Activated CD8-positive, alpha-beta T cell treated with anti-CD3 and anti-CD28 coated beads, Interleukin-2, amount 10 ng/mL, durations not matched to agents 7 days and 5 days (primary cell): ENCODE data around the gene OR52W1. TPM values are rescaled to one million over a fixed set of nuclear protein-coding genes. Genes with fewer than 3 reads are reported as not detected.

ENCODE experiments used
- ATAC-seq: fragments of 150-1000 bp; cut with Tn5 transposase; one replicate; pipeline ENCODE4 v1.10.0; 2021; ENCODE audit warnings: moderate library complexity
- CTCF ChIA-PET: fragments of 350-600 bp; sonication (Branson Sonifier 250); formaldehyde crosslinking; loops from one replicate; lab custom pipeline; 2021; ENCODE audit warnings: antibody characterized with exemption; lab: Charles Lee
- POLR2A ChIA-PET: fragments of 350-600 bp; sonication (Branson Sonifier 250); formaldehyde crosslinking; loops from one replicate; lab custom pipeline; 2021; ENCODE audit warnings: antibody characterized with exemption; lab: Charles Lee
- DNase-seq: peaks from one replicate; pipeline ENCODE4 v3.0.0-alpha.2; 2020
- H3K27ac Mint-ChIP-seq: one replicate; pipeline ENCODE4 v1.8.0; 2021; ENCODE audit warnings: mild to moderate bottlenecking, mixed read lengths
- H3K27me3 Mint-ChIP-seq: one replicate; pipeline ENCODE4 v1.8.0; 2021; ENCODE audit warnings: low read depth, mixed read lengths
- H3K36me3 Mint-ChIP-seq: one replicate; pipeline ENCODE4 v1.8.0; 2021; ENCODE audit warnings: low read depth, mixed read lengths
- H3K4me1 Mint-ChIP-seq: one replicate; pipeline ENCODE4 v1.8.0; 2021; ENCODE audit warnings: low read depth, mixed read lengths
- H3K4me3 Mint-ChIP-seq: one replicate; pipeline ENCODE4 v1.8.0; 2021; ENCODE audit warnings: mild to moderate bottlenecking, mixed read lengths
- H3K9me3 Mint-ChIP-seq: one replicate; pipeline ENCODE4 v1.8.0; 2022; ENCODE audit warnings: mixed read lengths; ENCODE audit not compliant: insufficient read depth
- total RNA-seq, 2 experiments: library from RNA; stranded (reverse); gene quantifications; one replicate each; pipeline ENCODE4 v1.2.3, GENCODE V29; 2021

OR52W1 gene, protein sequence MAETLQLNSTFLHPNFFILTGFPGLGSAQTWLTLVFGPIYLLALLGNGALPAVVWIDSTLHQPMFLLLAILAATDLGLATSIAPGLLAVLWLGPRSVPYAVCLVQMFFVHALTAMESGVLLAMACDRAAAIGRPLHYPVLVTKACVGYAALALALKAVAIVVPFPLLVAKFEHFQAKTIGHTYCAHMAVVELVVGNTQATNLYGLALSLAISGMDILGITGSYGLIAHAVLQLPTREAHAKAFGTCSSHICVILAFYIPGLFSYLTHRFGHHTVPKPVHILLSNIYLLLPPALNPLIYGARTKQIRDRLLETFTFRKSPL
- not detected for total RNA-seq

DNA sequence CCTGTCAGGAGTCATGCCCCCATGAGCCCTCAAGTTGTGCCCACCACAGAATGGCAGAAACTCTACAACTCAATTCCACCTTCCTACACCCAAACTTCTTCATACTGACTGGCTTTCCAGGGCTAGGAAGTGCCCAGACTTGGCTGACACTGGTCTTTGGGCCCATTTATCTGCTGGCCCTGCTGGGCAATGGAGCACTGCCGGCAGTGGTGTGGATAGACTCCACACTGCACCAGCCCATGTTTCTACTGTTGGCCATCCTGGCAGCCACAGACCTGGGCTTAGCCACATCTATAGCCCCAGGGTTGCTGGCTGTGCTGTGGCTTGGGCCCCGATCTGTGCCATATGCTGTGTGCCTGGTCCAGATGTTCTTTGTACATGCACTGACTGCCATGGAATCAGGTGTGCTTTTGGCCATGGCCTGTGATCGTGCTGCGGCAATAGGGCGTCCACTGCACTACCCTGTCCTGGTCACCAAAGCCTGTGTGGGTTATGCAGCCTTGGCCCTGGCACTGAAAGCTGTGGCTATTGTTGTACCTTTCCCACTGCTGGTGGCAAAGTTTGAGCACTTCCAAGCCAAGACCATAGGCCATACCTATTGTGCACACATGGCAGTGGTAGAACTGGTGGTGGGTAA is at the start of gene OR52W1:
TSS of gene OR52W1 (plus strand) at position 51 of the 637 bp plus-strand sequence. CDS start at position 51, 0 bp downstream.
- peaks cover 55% of the 10 kb centered on the region for H3K4me1 Mint-ChIP-seq
- CTCF ChIA-PET, result no interaction called here
- peaks cover 13% of the 10 kb centered on the region for H3K36me3 Mint-ChIP-seq
- no peak within 1 kb of the TSS for H3K4me3 Mint-ChIP-seq
- POLR2A ChIA-PET, result no interaction called here
- H3K27ac Mint-ChIP-seq, result no peak within 1 kb of the TSS
- DNase-seq (no peak), ATAC-seq (no peak)
- no peaks in the 10 kb centered on the region for H3K27me3 Mint-ChIP-seq
- H3K9me3 Mint-ChIP-seq, result no peaks in the 10 kb centered on the region

DNA sequence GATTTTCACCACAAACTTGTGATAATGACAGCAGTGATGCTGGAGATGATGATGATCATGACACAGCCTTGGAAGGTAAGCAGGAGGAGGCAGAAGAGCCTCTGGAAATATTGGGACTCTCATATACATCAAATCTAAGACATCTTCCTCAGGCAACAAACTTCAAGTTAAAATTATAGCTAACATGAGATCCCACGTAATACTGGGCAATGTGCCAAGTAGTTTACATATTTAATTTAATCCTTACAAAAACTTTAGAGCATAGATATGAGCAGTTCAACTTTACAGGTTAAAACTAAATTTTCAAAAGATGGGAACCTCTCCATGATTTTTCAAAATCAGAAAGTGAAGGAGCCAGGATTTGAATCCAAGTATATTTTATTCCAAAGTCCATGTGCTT is 47.9 kb upstream of the OR52W1 start:
- no peaks in the 10 kb centered on the region for H3K36me3 Mint-ChIP-seq
- H3K27me3 Mint-ChIP-seq, result peaks cover 2% of the 10 kb centered on the region
- ChIA-PET POLR2A (no interaction called here), CTCF (no interaction called here)
- H3K27ac Mint-ChIP-seq, result no peak overlapping the region
- DNase-seq (no peak), ATAC-seq (no peak)
- no peak overlapping the region for H3K4me3 Mint-ChIP-seq
- H3K4me1 Mint-ChIP-seq, result no peaks in the 10 kb centered on the region
- H3K9me3 Mint-ChIP-seq, result no peaks in the 10 kb centered on the region

DNA sequence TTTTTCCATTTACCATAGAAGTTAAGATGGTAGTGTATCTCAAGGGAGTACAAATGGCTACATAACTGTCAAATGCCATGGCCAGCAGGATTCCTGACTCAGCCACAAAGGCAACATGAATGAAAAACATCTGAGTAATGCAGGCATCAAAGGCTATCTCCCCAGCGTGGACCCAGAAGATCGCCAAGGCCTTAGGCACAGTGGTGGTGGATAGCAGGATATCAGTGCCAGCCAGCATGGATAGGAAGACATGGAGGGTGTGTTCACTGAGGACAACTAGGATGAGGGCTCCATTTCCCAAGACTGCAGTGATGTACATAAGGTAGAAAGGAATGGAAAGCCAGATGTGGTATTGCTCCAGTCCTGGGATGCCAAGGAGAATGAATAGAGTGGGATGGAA is 46.9 kb upstream of the OR52W1 start:
- DNase-seq (no peak), ATAC-seq (no peak)
- no peak overlapping the region for H3K4me3 Mint-ChIP-seq
- no peaks in the 10 kb centered on the region for H3K9me3 Mint-ChIP-seq
- H3K36me3 Mint-ChIP-seq, result no peaks in the 10 kb centered on the region
- POLR2A ChIA-PET, result no interaction called here
- no peaks in the 10 kb centered on the region for H3K4me1 Mint-ChIP-seq
- peaks cover 2% of the 10 kb centered on the region for H3K27me3 Mint-ChIP-seq
- CTCF ChIA-PET, result no interaction called here
- no peak overlapping the region for H3K27ac Mint-ChIP-seq

DNA sequence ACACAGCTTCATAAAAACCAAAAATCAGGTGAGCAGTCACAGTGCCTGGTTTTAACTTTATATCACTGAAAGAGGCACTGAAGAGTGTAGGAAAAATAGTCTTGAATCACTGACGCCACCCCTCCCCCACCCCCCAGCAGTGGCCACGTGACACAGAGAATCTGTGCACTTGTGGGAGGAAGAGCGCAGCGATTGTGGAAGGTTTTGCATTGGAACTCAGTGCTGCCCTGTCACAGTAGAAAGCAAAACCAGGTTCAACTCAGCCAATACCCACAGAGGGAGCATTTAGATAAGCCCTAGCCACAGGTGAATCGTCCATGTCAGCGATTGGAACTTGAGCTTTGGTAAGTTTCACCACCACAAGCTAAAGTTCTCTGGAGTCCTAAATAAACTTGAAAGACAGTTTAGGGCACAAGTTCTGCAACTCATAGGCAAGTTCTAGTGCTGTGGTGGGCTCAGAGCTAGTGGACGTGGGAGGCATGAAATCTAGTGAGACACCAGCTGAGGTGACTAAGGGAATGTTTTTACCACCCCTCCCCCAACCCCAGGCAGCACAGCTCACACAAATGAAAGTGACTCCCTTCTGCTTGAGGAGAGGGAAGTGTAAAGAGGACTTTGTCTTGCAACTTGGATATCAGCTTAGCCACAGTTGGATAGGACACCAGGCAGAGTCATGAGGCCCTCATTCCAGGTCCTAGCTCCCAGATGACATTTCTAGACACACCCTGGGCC is 42.2 kb upstream of the OR52W1 start:
- no peaks in the 10 kb centered on the region for H3K9me3 Mint-ChIP-seq
- no peak for DNase-seq
- no peaks in the 10 kb centered on the region for H3K36me3 Mint-ChIP-seq
- no peak for ATAC-seq
- peaks cover 4% of the 10 kb centered on the region for H3K27me3 Mint-ChIP-seq
- no peaks in the 10 kb centered on the region for H3K4me1 Mint-ChIP-seq
- H3K27ac Mint-ChIP-seq, result no peak overlapping the region
- H3K4me3 Mint-ChIP-seq, result no peak overlapping the region
- ChIA-PET POLR2A (no interaction called here), CTCF (interaction anchor here (1.3 kb wide), 1 partner anchor 15 kb away, joined by 3 read pairs; no protein-coding TSS in a partner anchor)

DNA sequence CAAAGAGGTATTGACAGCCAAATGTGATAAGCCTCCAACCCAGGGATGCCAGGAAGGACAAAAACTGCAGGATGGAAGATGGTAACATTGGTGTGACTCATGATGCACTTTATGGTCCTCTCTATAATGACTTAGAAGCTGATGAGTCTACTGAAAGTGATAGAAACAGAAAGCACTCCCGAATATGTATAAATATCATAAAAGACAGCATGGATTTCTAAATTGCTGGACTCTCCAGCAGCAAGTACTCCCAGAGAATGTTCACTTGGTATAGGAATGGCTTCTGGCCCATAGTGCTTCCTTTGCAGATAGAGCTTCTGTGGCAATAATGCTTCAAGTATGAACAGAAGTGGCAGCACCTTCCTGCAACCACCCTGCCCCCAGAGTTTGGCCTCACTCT is 28.8 kb upstream of the OR52W1 start, which contains the start of gene OR52B2:
TSS of gene OR52B2 (minus strand) at position 101 of the 400 bp plus-strand sequence. CDS start at position 101, 0 bp downstream.
- Mint-ChIP-seq H3K4me1 (no peaks in the 10 kb centered on the region), H3K9me3 (no peaks in the 10 kb centered on the region), H3K27ac (no peak within 1 kb of the TSS), H3K27me3 (peaks cover 19% of the 10 kb centered on the region), H3K4me3 (no peak within 1 kb of the TSS), H3K36me3 (no peaks in the 10 kb centered on the region)
- ChIA-PET CTCF (no interaction called here), POLR2A (no interaction called here)
- DNase-seq (no peak), ATAC-seq (no peak)

DNA sequence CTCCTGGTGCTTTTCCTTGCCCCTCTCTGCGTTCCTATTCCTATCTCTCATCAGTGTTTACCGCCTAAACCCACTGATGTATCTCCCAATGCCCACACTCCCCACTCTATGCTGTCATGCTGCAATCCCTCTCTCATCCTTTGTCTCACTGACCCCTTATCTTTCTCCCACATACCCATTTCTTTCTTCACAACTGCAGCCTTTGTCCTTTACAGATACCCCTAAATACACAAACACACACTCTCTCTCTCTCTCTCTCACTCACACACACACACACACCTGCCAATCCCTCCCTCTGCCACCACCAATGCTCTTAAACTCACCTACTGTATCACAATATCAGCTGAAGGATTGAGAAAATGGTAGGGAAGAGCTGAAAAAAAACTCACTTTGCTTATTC is 23.6 kb upstream of the OR52W1 start:
- Mint-ChIP-seq H3K4me3 (no peak overlapping the region), H3K36me3 (no peaks in the 10 kb centered on the region), H3K27me3 (peaks cover 10% of the 10 kb centered on the region), H3K27ac (no peak overlapping the region), H3K4me1 (no peaks in the 10 kb centered on the region), H3K9me3 (no peaks in the 10 kb centered on the region)
- ATAC-seq, result no peak
- no peak for DNase-seq
- ChIA-PET POLR2A (interaction anchor here (1.0 kb wide), 1 partner anchor 127 kb away, joined by 3 read pairs; no protein-coding TSS in a partner anchor), CTCF (no interaction called here)

DNA sequence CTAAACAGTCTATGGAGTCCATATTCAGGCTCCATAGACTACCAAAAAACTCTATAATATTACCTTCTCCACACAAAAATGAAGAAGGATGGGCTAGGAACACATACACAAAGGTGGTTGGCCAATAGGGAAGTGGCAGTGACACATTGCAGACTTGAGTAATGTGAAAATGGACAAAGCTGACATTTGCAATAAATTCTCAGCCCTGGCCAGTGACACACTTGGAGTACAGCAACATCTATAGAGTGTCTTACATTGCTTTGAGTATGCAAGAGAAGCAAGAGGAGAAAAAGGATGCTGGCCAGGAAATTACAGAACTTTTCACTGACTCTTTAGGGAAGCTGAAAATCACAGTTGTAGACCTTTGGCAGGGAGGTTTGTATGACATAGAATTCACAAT is 7.3 kb upstream of the OR52W1 start:
- CTCF ChIA-PET, result no interaction called here
- no peaks in the 10 kb centered on the region for H3K9me3 Mint-ChIP-seq
- H3K27ac Mint-ChIP-seq, result no peak overlapping the region
- peaks cover 15% of the 10 kb centered on the region for H3K4me1 Mint-ChIP-seq
- H3K36me3 Mint-ChIP-seq, result peaks cover 6% of the 10 kb centered on the region
- POLR2A ChIA-PET, result no interaction called here
- no peak for DNase-seq
- H3K4me3 Mint-ChIP-seq, result no peak overlapping the region
- H3K27me3 Mint-ChIP-seq, result peaks cover 6% of the 10 kb centered on the region
- no peak for ATAC-seq

DNA sequence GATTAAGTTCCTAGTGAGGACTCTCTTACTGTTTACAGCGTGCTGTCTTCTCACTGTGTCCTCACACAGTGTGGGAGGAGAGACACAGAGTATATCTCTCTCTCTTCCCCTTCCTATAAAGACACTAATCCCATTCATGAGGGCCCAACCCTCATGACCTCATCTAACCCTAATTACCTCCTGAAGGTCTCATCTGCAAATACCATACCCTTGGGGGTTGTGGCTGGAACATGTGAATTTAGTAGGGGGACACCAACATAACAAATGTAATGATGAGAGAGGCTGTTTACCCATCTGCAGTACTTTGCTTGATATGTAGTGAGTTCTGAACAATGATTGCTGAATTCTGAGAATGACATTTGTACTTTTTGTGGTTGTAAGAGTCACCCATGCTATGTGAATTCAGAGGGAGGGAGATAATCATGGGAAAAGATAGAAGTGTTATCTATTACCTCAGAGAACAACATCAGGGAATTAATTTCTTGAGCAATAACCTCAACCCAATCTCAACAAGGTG is 4.9 kb upstream of the OR52W1 start:
- no peak overlapping the region for H3K27ac Mint-ChIP-seq
- ChIA-PET CTCF (no interaction called here), POLR2A (no interaction called here)
- H3K4me3 Mint-ChIP-seq, result no peak overlapping the region
- H3K4me1 Mint-ChIP-seq, result peaks cover 26% of the 10 kb centered on the region
- H3K9me3 Mint-ChIP-seq, result no peaks in the 10 kb centered on the region
- H3K36me3 Mint-ChIP-seq, result peaks cover 6% of the 10 kb centered on the region
- peaks cover 6% of the 10 kb centered on the region for H3K27me3 Mint-ChIP-seq
- DNase-seq (no peak), ATAC-seq (no peak)

DNA sequence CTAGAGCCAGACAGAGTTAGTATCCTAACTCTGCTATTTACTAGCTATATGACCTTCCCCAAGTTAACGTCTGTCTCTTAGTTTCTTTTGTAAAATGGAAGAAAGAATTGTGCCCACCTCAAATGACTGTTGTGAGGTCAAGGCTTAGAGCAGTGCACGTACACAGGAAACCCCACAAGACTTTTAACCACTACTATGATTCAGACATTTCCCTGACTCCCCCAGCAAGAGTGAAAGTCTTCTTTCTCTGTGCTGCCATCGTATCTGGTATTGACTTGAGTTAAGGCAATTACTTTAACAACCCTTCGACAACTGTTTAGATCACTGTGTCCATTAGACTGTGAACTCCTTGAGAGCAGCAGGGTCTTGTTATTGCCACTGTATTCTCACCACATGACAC is 2.6 kb upstream of the OR52W1 start:
- no peak overlapping the region for H3K4me3 Mint-ChIP-seq
- POLR2A ChIA-PET, result interaction anchor here (1.2 to 1.4 kb wide), 2 partner anchors 34 to 38 kb away, joined by 4 to 5 read pairs; partner anchors contain the start of gene FHIP1B
- peaks cover 6% of the 10 kb centered on the region for H3K36me3 Mint-ChIP-seq
- H3K4me1 Mint-ChIP-seq, result peaks cover 35% of the 10 kb centered on the region
- peaks cover 6% of the 10 kb centered on the region for H3K27me3 Mint-ChIP-seq
- H3K27ac Mint-ChIP-seq, result peak overlapping the region; percentile 48
- no peaks in the 10 kb centered on the region for H3K9me3 Mint-ChIP-seq
- peak; percentile 85 for ATAC-seq
- CTCF ChIA-PET, result interaction anchor here (0.9 to 1.4 kb wide), 4 partner anchors 13 to 167 kb away, joined by 3 to 4 read pairs (median 3); no protein-coding TSS in a partner anchor
- DNase-seq, result peak; percentile 31

DNA sequence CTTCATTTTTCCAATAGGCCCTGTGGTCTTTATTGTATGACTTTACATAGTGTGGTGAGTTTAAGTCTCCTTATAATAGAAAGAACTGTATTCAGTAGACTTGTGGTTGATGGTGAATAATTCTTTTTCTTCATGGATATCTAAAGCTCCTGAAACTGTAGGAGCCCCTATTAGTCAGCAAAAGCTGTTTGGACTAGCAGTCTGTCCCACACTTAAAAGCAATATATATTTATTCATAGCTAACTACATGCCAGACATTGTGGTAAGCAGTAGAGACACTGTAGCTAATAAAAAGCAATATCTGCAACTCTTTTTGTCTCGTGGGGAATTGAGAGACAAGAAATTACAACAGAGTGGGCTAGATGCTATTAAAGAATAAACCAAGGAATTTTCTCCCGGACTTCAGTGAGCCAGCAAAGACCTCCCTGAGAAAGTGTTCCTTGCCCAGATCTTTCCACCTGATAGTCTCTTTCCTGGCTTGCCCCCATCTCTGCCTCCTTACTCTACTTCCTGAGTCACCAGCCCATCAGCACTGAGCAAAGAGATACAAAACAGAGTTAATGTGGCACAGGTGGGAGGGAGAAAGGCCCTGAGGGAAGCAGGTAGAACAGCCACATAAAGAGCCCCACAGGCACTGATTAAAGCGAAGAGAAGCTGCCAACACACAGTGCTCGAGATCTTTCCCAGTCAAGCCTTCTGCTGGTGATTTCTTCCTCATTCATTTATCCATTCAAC is 1.4 kb upstream of the OR52W1 start:
- POLR2A ChIA-PET, result interaction anchor here (1.2 kb wide), 1 partner anchor 37 kb away, joined by 4 read pairs; the partner anchor contains the start of gene FHIP1B
- H3K36me3 Mint-ChIP-seq, result peaks cover 8% of the 10 kb centered on the region
- no peak overlapping the region for H3K4me3 Mint-ChIP-seq
- no peaks in the 10 kb centered on the region for H3K27me3 Mint-ChIP-seq
- CTCF ChIA-PET, result interaction anchor here (1.3 to 1.6 kb wide), 2 partner anchors 28 to 53 kb away, joined by 3 to 4 read pairs; no protein-coding TSS in a partner anchor
- H3K4me1 Mint-ChIP-seq, result peaks cover 43% of the 10 kb centered on the region
- no peaks in the 10 kb centered on the region for H3K9me3 Mint-ChIP-seq
- no peak for ATAC-seq
- no peak for DNase-seq
- H3K27ac Mint-ChIP-seq, result no peak overlapping the region

DNA sequence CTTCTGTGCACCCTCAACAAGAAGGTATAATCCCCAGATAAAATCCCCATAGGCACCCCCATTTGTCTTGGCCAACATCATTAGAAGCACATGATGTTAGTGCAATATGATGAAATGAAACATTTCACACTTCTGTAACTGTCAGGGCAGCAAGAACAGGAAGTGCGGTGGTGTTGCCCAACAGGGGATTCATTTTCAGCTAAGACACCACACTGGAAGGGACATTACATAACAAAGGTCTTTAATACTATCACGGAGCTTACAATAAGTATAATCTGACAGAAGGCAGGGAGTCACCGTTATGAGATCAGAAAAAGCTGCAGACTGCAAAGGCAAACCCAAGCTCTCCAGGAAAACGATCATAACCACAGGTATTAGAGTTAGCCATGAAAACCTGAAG is 2.0 kb downstream of the OR52W1 start:
- no peak overlapping the region for H3K27ac Mint-ChIP-seq
- peaks cover 55% of the 10 kb centered on the region for H3K4me1 Mint-ChIP-seq

More for the DNA sequence above, 2.0 kb downstream of the OR52W1 start:
- ChIA-PET POLR2A (no interaction called here), CTCF (interaction anchor here (0.8 to 1.2 kb wide), 2 partner anchors 18 to 117 kb away, joined by 3 read pairs; no protein-coding TSS in a partner anchor)
- ATAC-seq (no peak), DNase-seq (no peak)
- Mint-ChIP-seq H3K4me3 (no peak overlapping the region), H3K27me3 (no peaks in the 10 kb centered on the region), H3K36me3 (peaks cover 18% of the 10 kb centered on the region), H3K9me3 (no peaks in the 10 kb centered on the region)
